ENCODE measurements around the gene NES.

The NES gene

GRCh38 chr1:156640842-156641706 lies 36.1 kb downstream of the NES start:
- DNase-seq (ENCODE audit: low read depth in 1 of 2, low spot score in 1 of 2), result no peak
- no peak for TF ChIP-seq CTCF (IDR thresholded peaks at IDR 0.05; ENCODE audit: insufficient read depth, low read length)
- TF ChIP-seq REST (IDR thresholded peaks at IDR 0.05; ENCODE audit: insufficient replicate concordance, low read depth), result no peak
- no peak for TF ChIP-seq SPI1 (IDR thresholded peaks at IDR 0.05; ENCODE audit: borderline replicate concordance, low read depth)
- TF ChIP-seq POLR2AphosphoS5 (IDR thresholded peaks at IDR 0.05; ENCODE audit: low read depth), result no peak
- no peak for TF ChIP-seq GABPA (IDR thresholded peaks at IDR 0.05; ENCODE audit: low read depth)
- Histone ChIP-seq H3K27ac (replicated peaks) (no peak overlapping the region), H3K27me3 (ENCODE audit: insufficient read depth, poor library complexity, severe bottlenecking) (peaks cover 43% of the 10 kb centered on the region), H3K4me3 (replicated peaks; ENCODE audit: insufficient read depth, low read length) (no peak overlapping the region)

- peak in 1 of 2 experiments; percentile 37 for DNase-seq (ENCODE audit: low read depth in 1 of 2, low spot score in 1 of 2)
- Histone ChIP-seq H3K4me3 (replicated peaks; ENCODE audit: insufficient read depth, low read length) (no peak overlapping the region), H3K27me3 (ENCODE audit: insufficient read depth, poor library complexity, severe bottlenecking) (peaks cover 43% of the 10 kb centered on the region), H3K27ac (replicated peaks) (no peak overlapping the region)
- TF ChIP-seq SPI1 (IDR thresholded peaks at IDR 0.05; ENCODE audit: borderline replicate concordance, low read depth) (no peak), GABPA (IDR thresholded peaks at IDR 0.05; ENCODE audit: low read depth) (no peak), CTCF (IDR thresholded peaks at IDR 0.05; ENCODE audit: insufficient read depth, low read length) (no peak), POLR2AphosphoS5 (IDR thresholded peaks at IDR 0.05; ENCODE audit: low read depth) (no peak), REST (IDR thresholded peaks at IDR 0.05; ENCODE audit: insufficient replicate concordance, low read depth) (no peak)
Measured at GRCh38 chr1:156639601-156640101, 37.6 kb downstream of the NES start.

GRCh38 chr1:156638189-156638985 lies 38.8 kb downstream of the NES start:
- no peak for DNase-seq (ENCODE audit: low read depth in 1 of 2, low spot score in 1 of 2)
- no peak for TF ChIP-seq POLR2AphosphoS5 (IDR thresholded peaks at IDR 0.05; ENCODE audit: low read depth)
- TF ChIP-seq GABPA (IDR thresholded peaks at IDR 0.05; ENCODE audit: low read depth), result no peak
- TF ChIP-seq REST (IDR thresholded peaks at IDR 0.05; ENCODE audit: insufficient replicate concordance, low read depth), result no peak
- TF ChIP-seq SPI1 (IDR thresholded peaks at IDR 0.05; ENCODE audit: borderline replicate concordance, low read depth), result no peak
- no peak for TF ChIP-seq CTCF (IDR thresholded peaks at IDR 0.05; ENCODE audit: insufficient read depth, low read length)
- no peak overlapping the region for H3K27ac ChIP-seq (replicated peaks)
- peaks cover 46% of the 10 kb centered on the region for H3K27me3 ChIP-seq (ENCODE audit: insufficient read depth, poor library complexity, severe bottlenecking)
- no peak overlapping the region for H3K4me3 ChIP-seq (replicated peaks; ENCODE audit: insufficient read depth, low read length)
